Measurements from ENCODE around the gene ZNF785. TPM values are rescaled to one million over a fixed set of nuclear protein-coding genes. Genes with fewer than 3 reads are reported as not detected.
A peak's percentile ranks its signal among the peaks of the same experiment; 100 is the strongest.

ZNF785 gene
- total and polyA plus RNA-seq, 2 of the 13 experiments (the other 11 are each of a cell fraction or from before 2014, with no cell fraction given) = 0.01 TPM; not detected in 1

- TF ChIP-seq ZNF292 (CRISPR knock-in tag; IDR thresholded peaks at IDR 0.05; ENCODE audit: borderline replicate concordance, low read depth) = peak; percentile 65; the same call in 1 of the 2 replicates
- TF ChIP-seq ZNF350 (CRISPR knock-in tag; IDR thresholded peaks at IDR 0.05; ENCODE audit: borderline replicate concordance, low read depth) = no peak
- TF ChIP-seq ZNF460 (CRISPR knock-in tag; IDR thresholded peaks at IDR 0.05; ENCODE audit: borderline replicate concordance) = no peak
- TF ChIP-seq SSRP1 (CRISPR knock-in tag; IDR thresholded peaks at IDR 0.05) = no peak; the same call in 1 of the 2 replicates
- TF ChIP-seq ZNF160 (CRISPR knock-in tag; IDR thresholded peaks at IDR 0.05) = 0 out of 2 replicates have a peak, but pooled peaks have one; percentile 22
- no peak for TF ChIP-seq MTF1 (CRISPR knock-in tag; IDR thresholded peaks at IDR 0.05)
- peak; percentile 70 for TF ChIP-seq IKZF5 (CRISPR knock-in tag; IDR thresholded peaks at IDR 0.05)
- TF ChIP-seq ELF3 (CRISPR knock-in tag; IDR thresholded peaks at IDR 0.05) = peak; percentile 71
- no peak for TF ChIP-seq PAF1 (CRISPR knock-in tag; IDR thresholded peaks at IDR 0.05)
- no peak; the same call in 1 of the 2 replicates for TF ChIP-seq MTERF4 (CRISPR knock-in tag; IDR thresholded peaks at IDR 0.05)
- TF ChIP-seq ZSCAN21 (CRISPR knock-in tag; IDR thresholded peaks at IDR 0.05; ENCODE audit: borderline replicate concordance) = no peak; the same call in none of the 2 replicates
- peak; percentile 86 for TF ChIP-seq TFDP2 (CRISPR knock-in tag; IDR thresholded peaks at IDR 0.05)
- no peak for TF ChIP-seq TIGD3 (CRISPR knock-in tag; IDR thresholded peaks at IDR 0.05; ENCODE audit: borderline replicate concordance)
- no peak for TF ChIP-seq ZNF710 (CRISPR knock-in tag; IDR thresholded peaks at IDR 0.05; ENCODE audit: borderline replicate concordance)
- TF ChIP-seq SIX4 (CRISPR knock-in tag; IDR thresholded peaks at IDR 0.05) = no peak
- no peak for TF ChIP-seq ZNF431 (CRISPR knock-in tag; IDR thresholded peaks at IDR 0.05; ENCODE audit: borderline replicate concordance, low read depth)
- TF ChIP-seq XBP1 (CRISPR knock-in tag; IDR thresholded peaks at IDR 0.05) = no peak
- TF ChIP-seq NFRKB (IDR thresholded peaks at IDR 0.05) = no peak
- TF ChIP-seq ZNF281 (CRISPR knock-in tag; IDR thresholded peaks at IDR 0.05; ENCODE audit: borderline replicate concordance) = no peak; the same call in 1 of the 2 replicates
- 0 out of 2 replicates have a peak, but pooled peaks have one; percentile 5 for TF ChIP-seq HNF4A (CRISPR knock-in tag; IDR thresholded peaks at IDR 0.05)
- no peak for TF ChIP-seq ZNF724P (CRISPR knock-in tag; IDR thresholded peaks at IDR 0.05; ENCODE audit: borderline replicate concordance)
Observed at GRCh38 chr16:30535777-30536190, 49.7 kb downstream of the ZNF785 start (continued).
